Measurements from ENCODE around the gene KCNMB1.

GRCh38 chr5:170430866-170431437 lies 41.8 kb upstream of the KCNMB1 start:
- TF ChIP-seq ZFX (IDR thresholded peaks at IDR 0.05; ENCODE audit: borderline replicate concordance) = no peak
- no peak for TF ChIP-seq CTCF (IDR thresholded peaks at IDR 0.05)
